Duodenal mucosa (tissue), 2 donors: ENCODE results near the gene CRYBA1.
"Not testable (repeated sequence)": the region's sequence is repeated elsewhere in the genome, so short reads cannot be mapped to it uniquely, and the experiment has no call there.

Source experiments
- H3K27ac ChIP-seq: one replicate; pipeline ENCODE4 v1.7.0; 2013; ENCODE audit warnings: low read depth, low read length
- H3K27me3 ChIP-seq, 2 donors: one replicate each; pipeline ENCODE4 v1.7.0; 2013; ENCODE audit warnings: low read length in 2 of 2, control low read depth in 1 of 2; ENCODE audit not compliant: insufficient read depth in 2 of 2, control insufficient read depth in 1 of 2
- H3K36me3 ChIP-seq, 2 donors: one replicate each; pipeline ENCODE4 v1.7.0; 2013; ENCODE audit warnings: low read length in 2 of 2, control low read depth in 1 of 2; ENCODE audit not compliant: insufficient read depth in 2 of 2, control insufficient read depth in 1 of 2
- H3K4me1 ChIP-seq, 2 donors: one replicate each; pipeline ENCODE4 v1.7.0; 2013; ENCODE audit warnings: low read length in 2 of 2, control low read depth in 1 of 2; ENCODE audit not compliant: insufficient read depth in 2 of 2, control insufficient read depth in 1 of 2
- H3K4me3 ChIP-seq, 2 donors: one replicate each; pipeline ENCODE4 v1.7.0; 2013; ENCODE audit warnings: low read length in 2 of 2, low read depth in 1 of 2
- H3K9ac ChIP-seq, 2 donors: one replicate each; pipeline ENCODE4 v1.7.0; 2013; ENCODE audit warnings: low read length in 2 of 2, low read depth in 1 of 2
- H3K9me3 ChIP-seq, 2 donors: one replicate each; pipeline ENCODE4 v1.7.0; 2013; ENCODE audit warnings: low read length in 2 of 2, control low read depth in 1 of 2; ENCODE audit not compliant: control insufficient read depth in 1 of 2

Gene CRYBA1

GRCh38 chr17:29246628-29247027 is at the start of gene CRYBA1:
CRYBA1 (plus strand) TSS chr17:29246859; CDS start chr17:29246864, 5 bp downstream.
- H3K27ac ChIP-seq, result no peak within 1 kb of the TSS
- no peaks in the 10 kb centered on the region for H3K9me3 ChIP-seq
- no peaks in the 10 kb centered on the region for H3K4me1 ChIP-seq
- no peak within 1 kb of the TSS for H3K9ac ChIP-seq
- H3K36me3 ChIP-seq, result no peaks in the 10 kb centered on the region
- no peak within 1 kb of the TSS for H3K4me3 ChIP-seq
- H3K27me3 ChIP-seq, result no peaks in the 10 kb centered on the region

GRCh38 chr17:29197516-29198272 is 49.0 kb upstream of the CRYBA1 start:
- H3K27ac ChIP-seq, result no peak overlapping the region
- H3K36me3 ChIP-seq, result no peaks in the 10 kb centered on the region
- peaks cover 0 to 4% of the 10 kb centered on the region in 2 donors for H3K27me3 ChIP-seq
- no peaks in the 10 kb centered on the region for H3K9me3 ChIP-seq
- no peak overlapping the region for H3K4me3 ChIP-seq
- no peaks in the 10 kb centered on the region for H3K4me1 ChIP-seq
- H3K9ac ChIP-seq, result no peak overlapping the region

- not testable (repeated sequence) for H3K9ac ChIP-seq, H3K27me3 ChIP-seq, H3K27ac ChIP-seq, H3K36me3 ChIP-seq, H3K4me1 ChIP-seq, H3K9me3 ChIP-seq, H3K4me3 ChIP-seq
These were observed 42.4 kb upstream of the CRYBA1 start for GRCh38 chr17:29204068-29204804.

GRCh38 chr17:29205047-29205446 is 41.6 kb upstream of the CRYBA1 start:
- Histone ChIP-seq H3K4me1 (no peaks in the 10 kb centered on the region), H3K27ac (no peak overlapping the region), H3K4me3 (no peak overlapping the region), H3K9ac (no peak overlapping the region), H3K27me3 (no peaks in the 10 kb centered on the region), H3K36me3 (no peaks in the 10 kb centered on the region), H3K9me3 (no peaks in the 10 kb centered on the region)

GRCh38 chr17:29207975-29208374 is 38.7 kb upstream of the CRYBA1 start:
- H3K36me3 ChIP-seq, result no peaks in the 10 kb centered on the region
- no peak overlapping the region for H3K27ac ChIP-seq
- H3K4me3 ChIP-seq, result no peak overlapping the region
- no peak overlapping the region for H3K9ac ChIP-seq
- H3K27me3 ChIP-seq, result no peaks in the 10 kb centered on the region
- no peaks in the 10 kb centered on the region for H3K9me3 ChIP-seq
- H3K4me1 ChIP-seq, result no peaks in the 10 kb centered on the region

GRCh38 chr17:29209073-29209472 is 37.6 kb upstream of the CRYBA1 start:
- no peaks in the 10 kb centered on the region for H3K4me1 ChIP-seq
- H3K9me3 ChIP-seq, result no peaks in the 10 kb centered on the region
- no peak overlapping the region for H3K9ac ChIP-seq
- H3K27me3 ChIP-seq, result no peaks in the 10 kb centered on the region
- H3K27ac ChIP-seq, result no peak overlapping the region
- no peak overlapping the region for H3K4me3 ChIP-seq
- H3K36me3 ChIP-seq, result no peaks in the 10 kb centered on the region

GRCh38 chr17:29210879-29211278 is 35.8 kb upstream of the CRYBA1 start:
- Histone ChIP-seq H3K27ac (no peak overlapping the region), H3K27me3 (no peaks in the 10 kb centered on the region), H3K4me1 (no peaks in the 10 kb centered on the region), H3K9me3 (no peaks in the 10 kb centered on the region), H3K36me3 (no peaks in the 10 kb centered on the region), H3K9ac (no peak overlapping the region), H3K4me3 (no peak overlapping the region)

GRCh38 chr17:29212094-29212631 is 34.5 kb upstream of the CRYBA1 start:
- H3K9ac ChIP-seq, result no peak overlapping the region
- no peaks in the 10 kb centered on the region for H3K4me1 ChIP-seq
- H3K27ac ChIP-seq, result no peak overlapping the region
- H3K27me3 ChIP-seq, result no peaks in the 10 kb centered on the region
- H3K9me3 ChIP-seq, result no peaks in the 10 kb centered on the region
- H3K36me3 ChIP-seq, result no peaks in the 10 kb centered on the region
- H3K4me3 ChIP-seq, result no peak overlapping the region

GRCh38 chr17:29212681-29213121 is 34.0 kb upstream of the CRYBA1 start:
- Histone ChIP-seq H3K27ac (no peak overlapping the region), H3K4me1 (no peaks in the 10 kb centered on the region), H3K36me3 (no peaks in the 10 kb centered on the region), H3K27me3 (no peaks in the 10 kb centered on the region), H3K9me3 (no peaks in the 10 kb centered on the region), H3K9ac (no peak overlapping the region), H3K4me3 (no peak overlapping the region)
